Body of pancreas (tissue), 4 donors: ENCODE results near the gene TCTN1. TPM values are rescaled to one million over a fixed set of nuclear protein-coding genes. Genes with fewer than 3 reads are reported as not detected.

Source experiments
- ATAC-seq: fragments of 150-250 bp; one replicate; pipeline ENCODE4 v1.9.1; 2016
- DNase-seq, 4 donors: peaks; one replicate each; pipeline ENCODE4 v3.0.0-alpha.2; 2019
- H3K27ac ChIP-seq, 4 donors: fragments of 200-600 bp; sonication (generic); 1 replicate in 3 of 4; 2 replicates in 1 of 4; pipeline versions ENCODE4 v1.5.1 to v1.6.1; 2016 to 2019; ENCODE audit warnings: mild to moderate bottlenecking in 1 of 4, mixed read lengths in 1 of 4, moderate library complexity in 1 of 4
- H3K27me3 ChIP-seq, 2 donors: fragments of 200-600 bp; sonication (generic); one replicate each; pipeline ENCODE4 v1.6.0; 2016; ENCODE audit warnings: mild to moderate bottlenecking in 1 of 2
- H3K36me3 ChIP-seq, 2 donors: fragments of 200-600 bp; sonication (generic); replicated peaks in 1 of 2; 2 replicates each; pipeline ENCODE4 v1.5.1; 2016; ENCODE audit warnings: low read depth in 2 of 2; ENCODE audit not compliant: insufficient read depth in 1 of 2
- H3K4me1 ChIP-seq: fragments of 200-600 bp; sonication (generic); one replicate; pipeline ENCODE4 v1.6.0; 2016
- H3K4me3 ChIP-seq, 2 donors: fragments of 200-600 bp; sonication (generic); 1 replicate in 1 of 2; 2 replicates in 1 of 2; pipeline ENCODE4 v1.5.1; 2016 to 2019
- H3K9me3 ChIP-seq, 3 donors: fragments of 200-600 bp; sonication (generic); 1 replicate in 2 of 3; 2 replicates in 1 of 3; pipeline ENCODE4 v1.5.1; 2016
- CTCF ChIP-seq, 7 experiments: fragments of 450-650 bp in 4 of 7; fragments of 200-600 bp in 3 of 7; sonication (generic) in 3 of 7; IDR thresholded peaks; one replicate each; pipeline ENCODE4 v1.5.1; 2016 to 2019; ENCODE audit warnings: antibody characterized with exemption in 7 of 7
- POLR2A ChIP-seq, 3 donors: fragments of 450-650 bp; IDR thresholded peaks; one replicate each; pipeline ENCODE4 v1.6.1; 2016; ENCODE audit warnings: antibody characterized with exemption in 3 of 3, mild to moderate bottlenecking in 2 of 3
- WGBS, 2 donors: methylation state at CpG; one replicate each; pipeline ENCODE4 v1.1.5; 2017; 5-methylcytosine and 5-hydroxymethylcytosine counted together
- intact Hi-C: fragments of 100-400 bp; cut with DNase I; formaldehyde crosslinking; loops from one replicate; pipeline ENCODE4 v1.15.1; 2023
- total RNA-seq, 2 donors: library from RNA; depleted of rRNA; stranded (reverse); fragments of >200 nt; gene quantifications; one replicate each; pipeline ENCODE4 v1.1.0, GENCODE V29; 2016

TCTN1 gene
- total RNA-seq, 2 donors from 2014 or later, result 54.7 to 95.6 TPM

- 67 to 71% methylated on average over 7 of the region's 7 CpGs for WGBS, 2 donors
- H3K27ac ChIP-seq, result no peak overlapping the region
- intact Hi-C loops, result no loop called here
- peaks cover 12% of the 10 kb centered on the region for H3K4me1 ChIP-seq
- no peak for TF ChIP-seq POLR2A (IDR thresholded peaks at IDR 0.05)
- TF ChIP-seq CTCF (IDR thresholded peaks at IDR 0.05), result no peak
- DNase-seq (no peak), ATAC-seq (no peak)
- H3K4me3 ChIP-seq, result no peak overlapping the region
- H3K9me3 ChIP-seq, result no peaks in the 10 kb centered on the region
- H3K36me3 ChIP-seq, result no peaks in the 10 kb centered on the region
- peaks cover 0 to 6% of the 10 kb centered on the region in 2 donors for H3K27me3 ChIP-seq
These were observed 70.4 kb downstream of the TCTN1 start for GRCh38 chr12:110684312-110684836.

GRCh38 chr12:110686294-110686903 lies 72.5 kb downstream of the TCTN1 start:
- Histone ChIP-seq H3K27me3 (peaks cover 0 to 6% of the 10 kb centered on the region in 2 donors), H3K4me1 (peaks cover 13% of the 10 kb centered on the region), H3K27ac (no peak overlapping the region), H3K9me3 (no peaks in the 10 kb centered on the region), H3K36me3 (no peaks in the 10 kb centered on the region), H3K4me3 (no peak overlapping the region)
- 78 to 84% methylated on average over 3 of the region's 3 CpGs for WGBS, 2 donors
- ATAC-seq, result no peak
- TF ChIP-seq POLR2A (IDR thresholded peaks at IDR 0.05) (no peak), CTCF (IDR thresholded peaks at IDR 0.05) (no peak)
- intact Hi-C loops, result no loop called here
- DNase-seq, result no peak

GRCh38 chr12:110687396-110688169 lies 73.7 kb downstream of the TCTN1 start:
- no peak for DNase-seq
- Histone ChIP-seq H3K9me3 (no peaks in the 10 kb centered on the region), H3K27me3 (peaks cover 0 to 6% of the 10 kb centered on the region in 2 donors), H3K4me3 (no peak overlapping the region), H3K36me3 (no peaks in the 10 kb centered on the region), H3K4me1 (peaks cover 13% of the 10 kb centered on the region), H3K27ac (no peak overlapping the region)
- intact Hi-C loops, result no loop called here
- no peak for ATAC-seq
- no peak for TF ChIP-seq POLR2A (IDR thresholded peaks at IDR 0.05)
- no peak for TF ChIP-seq CTCF (IDR thresholded peaks at IDR 0.05)
- WGBS, 2 donors, result 82 to 87% methylated on average over 14 to 15 of the region's 15 CpGs

GRCh38 chr12:110688446-110689280 lies 74.7 kb downstream of the TCTN1 start, which contains the start of gene HVCN1:
Gene HVCN1, minus strand, starts transcription at chr12:110689115. Its CDS starts 5,870 bp downstream, at chr12:110683245.
- intact Hi-C loops, result no loop called here
- Histone ChIP-seq H3K36me3 (no peaks in the 10 kb centered on the region), H3K27me3 (peaks cover 0 to 6% of the 10 kb centered on the region in 2 donors), H3K27ac (peak within 1 kb of the TSS in 3 of 4 donors; percentile 10 to 59 (median 43)), H3K4me3 (peak within 1 kb of the TSS; percentile 26 to 41), H3K9me3 (no peaks in the 10 kb centered on the region), H3K4me1 (peaks cover 13% of the 10 kb centered on the region)
- WGBS, 2 donors, result 0 to 7% methylated on average over 4 to 41 of the region's 64 CpGs
- TF ChIP-seq CTCF (IDR thresholded peaks at IDR 0.05) (no peak), POLR2A (IDR thresholded peaks at IDR 0.05) (no peak)
- peak; percentile 24 to 50 (median 38) for DNase-seq
- ATAC-seq, result peak; percentile 66
